H1 (cell line): Measurements from ENCODE around the gene ABCD2. TPM values are rescaled to one million over a fixed set of nuclear protein-coding genes. Genes with fewer than 3 reads are reported as not detected.

Experiments used
- SIX5 ChIP-seq: IDR thresholded peaks from 2 replicates; pipeline ENCODE4 v1.6.1; 2011; ENCODE audit warnings: mild to moderate bottlenecking, low read depth, low read length
- polyA plus RNA-seq, 7 experiments: library from polyadenylated mRNA; depleted of rRNA in 3 of 7; stranded (reverse) in 5 of 7; unstranded in 2 of 7; fragments of >200 nt in 5 of 7; fragments of 200-250 nt in 2 of 7; gene quantifications; 1 replicate in 5 of 7; 2 replicates in 1 of 7; 4 replicates in 1 of 7; pipeline versions ENCODE4 v1.2.1 to v1.2.3, GENCODE V29; 2011 to 2013; ENCODE audit warnings: missing spikeins in 2 of 7, mixed read lengths in 2 of 7
- total RNA-seq: library from RNA; stranded (reverse); fragmentation: NEBNext Ultra II Directional; extraction: Animal tissue kit (Norgen Biotek cat#: 25700); gene quantifications from 2 replicates; pipeline ENCODE4 v1.2.1, GENCODE V29; 2021

ABCD2 gene
- total and polyA plus RNA-seq, 2 of the 8 experiments (the other 6 are each of a cell fraction or from before 2014, with no cell fraction given) = not detected

DNA sequence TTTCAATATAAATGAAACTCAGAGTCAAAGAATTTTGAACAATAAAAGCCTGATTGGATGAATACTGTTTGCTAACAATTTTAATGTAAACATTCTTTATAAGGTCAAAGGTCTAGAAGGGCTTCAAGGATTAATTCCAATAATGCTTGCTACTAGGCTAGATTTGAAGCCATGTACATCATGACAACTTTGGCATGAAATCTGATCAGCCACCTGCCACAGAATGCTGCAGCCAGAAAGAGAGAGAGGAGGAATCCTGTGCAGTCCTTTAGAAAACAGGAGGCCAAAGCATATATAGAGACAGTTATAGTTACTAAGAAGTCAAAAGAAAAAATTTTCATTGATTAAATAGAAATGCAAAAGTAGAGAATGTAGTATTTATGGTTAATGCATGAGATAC lies 47.1 kb downstream of the ABCD2 start (continued):
- no peak for TF ChIP-seq SIX5
